ENCODE results near the gene FMR1.

The FMR1 gene

GRCh38 chrX:147916375-147916968, 4.8 kb downstream of the FMR1 start:
- no peak for DNase-seq (ENCODE audit: low spot score)

GRCh38 chrX:147917700-147918695, 6.3 kb downstream of the FMR1 start:
- DNase-seq (ENCODE audit: low spot score) = peak; percentile 8

DNA sequence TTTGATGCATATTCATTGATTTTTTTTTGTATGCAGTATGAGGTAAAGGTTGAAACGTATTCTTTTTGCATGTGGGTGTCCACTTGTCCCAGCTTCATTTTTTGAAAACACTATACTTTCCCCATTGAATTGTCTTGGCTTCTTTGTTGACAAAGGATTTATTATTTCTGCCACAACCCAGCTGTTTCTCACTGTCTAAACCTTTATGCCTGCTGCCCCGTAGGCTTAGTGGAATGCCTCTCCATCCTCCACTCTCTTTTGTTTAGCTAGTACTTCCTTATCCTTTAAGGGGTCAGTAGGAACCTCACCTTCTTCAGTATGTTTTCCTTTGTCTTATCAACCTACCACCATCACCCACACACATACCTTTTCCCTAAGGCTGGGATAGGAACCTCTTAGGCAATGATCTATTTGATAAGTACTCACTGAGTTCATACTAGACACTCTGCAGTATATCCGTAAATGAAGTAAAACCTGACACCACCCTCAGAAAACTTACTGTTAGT, 8.5 kb downstream of the FMR1 start:
- no peak for DNase-seq (ENCODE audit: low spot score)

DNA sequence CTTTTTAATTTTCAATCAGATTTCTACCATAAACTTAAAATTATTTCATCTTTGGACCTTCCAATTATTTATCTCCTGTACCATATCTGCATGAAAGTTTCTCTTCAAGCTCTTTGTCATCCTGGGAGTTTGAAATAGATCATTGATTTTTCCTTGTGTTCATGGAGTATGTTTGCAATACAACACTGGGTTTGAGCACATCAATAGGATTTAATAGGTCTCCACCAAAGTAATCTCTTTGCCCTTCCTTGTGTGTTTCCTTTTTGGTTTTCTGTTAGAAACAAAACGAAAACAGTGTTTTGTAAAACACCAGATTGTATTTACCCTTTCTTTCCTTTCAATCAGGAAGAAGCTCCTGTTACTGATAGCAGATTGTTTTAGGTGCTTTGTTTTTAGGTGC, 11.9 kb downstream of the FMR1 start:
- DNase-seq (ENCODE audit: low spot score) = no peak

- no peak for DNase-seq (ENCODE audit: low spot score)
Observed at GRCh38 chrX:147927256-147927655, 15.5 kb downstream of the FMR1 start.

GRCh38 chrX:147933815-147934214, 22.1 kb downstream of the FMR1 start:
- DNase-seq (ENCODE audit: low spot score) = no peak

DNA sequence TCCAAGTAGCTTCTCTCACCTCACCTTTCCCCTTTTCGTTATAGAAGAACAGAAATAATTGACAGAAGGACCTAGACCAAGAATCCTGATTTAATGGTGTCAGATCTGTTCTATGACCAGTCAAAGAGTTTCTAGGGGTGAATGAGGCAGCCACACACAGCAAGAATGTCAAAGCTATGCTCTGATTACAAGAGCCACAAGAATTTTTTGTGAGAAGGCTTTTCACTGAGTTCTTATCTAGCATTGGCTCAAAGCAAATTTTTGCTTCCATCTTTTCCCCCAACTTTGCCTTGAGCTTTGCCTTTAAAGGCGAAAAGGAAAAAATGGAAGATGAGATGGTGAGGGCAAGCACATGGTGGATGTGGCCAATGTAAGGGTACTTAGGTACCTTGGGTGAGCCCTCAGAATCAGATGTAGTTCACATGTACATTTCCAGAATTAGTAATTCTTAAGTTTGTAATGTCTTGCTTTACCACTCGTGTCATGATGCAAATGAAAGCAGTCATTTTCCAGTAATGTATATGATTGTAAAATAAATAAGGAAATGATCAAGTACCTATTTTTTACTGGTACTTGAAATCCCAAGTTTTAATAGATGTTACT, 23.5 kb downstream of the FMR1 start:
- no peak for DNase-seq (ENCODE audit: low spot score)

GRCh38 chrX:147945286-147945685, 33.6 kb downstream of the FMR1 start:
- no peak for DNase-seq (ENCODE audit: low spot score)

GRCh38 chrX:147948531-147948930, 36.8 kb downstream of the FMR1 start:
- DNase-seq (ENCODE audit: low spot score) = no peak

DNA sequence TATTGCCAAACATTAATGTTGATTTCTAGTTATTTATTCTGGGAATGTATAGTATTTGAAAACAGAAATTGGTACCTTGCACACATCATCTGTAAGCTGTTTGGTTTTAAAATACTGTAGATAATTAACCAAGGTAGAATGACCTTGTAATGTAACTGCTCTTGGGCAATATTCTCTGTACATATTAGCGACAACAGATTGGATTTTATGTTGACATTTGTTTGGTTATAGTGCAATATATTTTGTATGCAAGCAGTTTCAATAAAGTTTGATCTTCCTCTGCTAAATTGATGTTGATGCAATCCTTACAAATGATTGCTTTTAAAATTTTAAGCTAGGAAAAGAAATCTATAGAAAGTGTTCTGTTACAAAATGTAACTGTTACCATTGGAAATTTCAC, 38.6 kb downstream of the FMR1 start:
- DNase-seq (ENCODE audit: low spot score) = no peak

GRCh38 chrX:147953976-147954375, 42.3 kb downstream of the FMR1 start:
- no peak for DNase-seq (ENCODE audit: low spot score)

DNA sequence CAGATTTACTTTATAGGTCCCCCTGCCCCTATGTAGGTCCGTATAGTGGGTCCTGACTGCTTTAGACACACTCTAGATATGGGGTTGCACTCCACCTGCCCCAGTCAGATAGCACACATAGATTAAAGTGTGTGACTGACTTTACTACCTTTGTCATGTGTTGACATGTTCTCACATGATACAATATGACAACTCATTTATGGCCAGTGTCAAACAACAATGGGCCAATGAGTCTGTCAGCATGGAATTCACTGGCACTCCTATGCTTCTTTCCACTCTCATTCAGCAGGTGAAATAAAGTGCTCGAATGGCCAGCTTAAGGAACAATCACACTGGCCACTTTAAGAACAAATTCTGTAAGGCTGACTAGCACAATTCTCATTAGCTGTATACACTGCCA, 45.6 kb downstream of the FMR1 start:
- DNase-seq (ENCODE audit: low spot score) = no peak

DNA sequence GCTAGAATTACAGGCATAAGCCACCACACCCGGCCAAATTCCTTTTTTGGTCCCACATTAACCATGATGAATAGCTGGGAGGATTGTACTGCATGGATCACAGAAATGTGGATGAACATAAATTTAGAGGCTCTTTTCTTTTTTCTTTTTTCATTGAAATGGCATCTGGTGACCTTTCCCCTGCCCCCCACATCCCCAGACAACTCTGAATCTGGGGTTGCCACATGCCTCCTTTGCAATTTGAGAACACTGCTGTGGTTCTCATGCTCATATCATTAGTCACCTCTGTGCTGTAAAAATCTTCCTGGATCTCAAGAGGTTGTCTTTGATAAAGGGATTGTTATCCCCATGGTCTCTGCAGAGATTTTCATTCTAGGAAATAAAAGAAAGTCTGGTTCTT, 46.6 kb downstream of the FMR1 start:
- no peak for DNase-seq (ENCODE audit: low spot score)

- no peak for DNase-seq (ENCODE audit: low spot score)
Observed at GRCh38 chrX:147960722-147961121, 49.0 kb downstream of the FMR1 start.

DNA sequence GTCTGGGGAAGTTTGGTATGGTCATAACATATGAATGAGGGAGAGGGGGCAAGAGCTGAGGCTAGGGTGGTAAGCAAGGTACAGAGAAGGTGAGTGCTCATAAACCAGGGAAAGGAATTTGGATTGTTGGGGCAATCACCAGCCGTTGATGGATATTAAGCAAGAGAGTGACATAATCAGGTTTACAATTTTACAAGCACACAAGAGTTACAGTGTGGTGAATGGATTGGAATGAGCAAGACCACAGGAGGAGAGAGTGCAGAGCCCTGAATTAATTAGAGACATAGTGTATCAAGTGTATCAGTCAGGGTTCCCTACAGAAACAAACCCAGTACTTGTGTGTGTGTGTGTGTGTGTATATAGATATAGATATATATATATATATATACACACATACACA, 50.8 kb downstream of the FMR1 start:
- no peak for DNase-seq (ENCODE audit: low spot score)

GRCh38 chrX:147978931-147979330, 67.2 kb downstream of the FMR1 start:
- no peak for DNase-seq (ENCODE audit: low spot score)

DNA sequence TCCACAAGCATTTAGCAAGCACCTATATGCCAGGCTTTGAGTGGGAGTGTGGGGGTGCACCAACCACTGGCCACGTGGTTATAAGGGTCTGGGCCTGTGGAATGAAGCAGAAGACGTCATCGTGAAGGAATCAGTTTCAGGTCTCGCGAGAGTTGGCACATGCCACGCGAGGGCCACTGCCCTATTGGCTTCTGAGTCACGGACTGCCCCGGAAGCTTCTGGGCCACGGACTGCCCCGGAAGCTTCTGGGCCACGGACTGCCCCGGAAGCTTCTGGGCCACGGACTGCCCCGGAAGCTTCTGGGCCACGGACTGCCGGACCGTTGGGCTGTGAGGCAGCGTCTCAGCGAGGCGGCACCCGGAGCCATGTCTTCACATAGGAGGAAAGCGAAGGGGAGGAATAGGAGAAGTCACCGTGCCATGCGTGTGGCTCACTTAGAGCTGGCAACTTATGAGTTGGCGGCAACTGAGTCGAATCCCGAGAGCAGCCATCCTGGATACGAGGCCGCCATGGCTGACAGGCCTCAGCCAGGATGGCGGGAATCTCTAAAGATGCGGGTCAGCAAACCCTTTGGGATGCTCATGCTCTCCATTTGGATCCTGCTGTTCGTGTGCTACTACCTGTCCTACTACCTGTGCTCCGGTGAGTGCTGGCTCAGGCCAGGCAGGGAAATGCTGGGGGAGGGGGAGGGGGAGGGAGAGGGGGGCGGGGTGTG, 69.5 kb downstream of the FMR1 start, which contains the start of gene FMR1NB:
Gene FMR1NB, plus strand, starts transcription at position 300 of the 715 bp plus-strand sequence. Its CDS starts 66 bp downstream, at position 366.
- no peak for DNase-seq (ENCODE audit: low spot score)
